HG03432 (cell line): Measurements from ENCODE around the gene KDM5B.
"Not testable (repeated sequence)": the region's sequence is repeated elsewhere in the genome, so short reads cannot be mapped to it uniquely, and the experiment has no call there.

Source experiments
- ATAC-seq: cut with Tn5 transposase; IDR thresholded peaks from one replicate; pipeline ENCODE4 v1.9.1; 2021; ENCODE audit warnings: mild to moderate bottlenecking, moderate library complexity; ENCODE audit not compliant: unreplicated experiment

KDM5B gene

GRCh38 chr1:202716654-202717053, 91.6 kb downstream of the KDM5B start:
- no peak for ATAC-seq

- ATAC-seq, result not testable (repeated sequence)
Observed at GRCh38 chr1:202714202-202714601, 94.0 kb downstream of the KDM5B start.

- no peak for ATAC-seq
Observed at GRCh38 chr1:202713110-202713509, 95.1 kb downstream of the KDM5B start.

GRCh38 chr1:202711949-202712635, 96.1 kb downstream of the KDM5B start:
- ATAC-seq, result no peak

- ATAC-seq, result no peak
Observed at GRCh38 chr1:202710070-202711045, 97.9 kb downstream of the KDM5B start, which contains the start of gene SYT2. Gene SYT2, minus strand, starts transcription at chr1:202710454. Its CDS starts 104,682 bp downstream, at chr1:202605772.

- no peak for ATAC-seq
Observed at GRCh38 chr1:202709276-202710041, 98.8 kb downstream of the KDM5B start.

GRCh38 chr1:202708456-202709275, 99.6 kb downstream of the KDM5B start:
- no peak for ATAC-seq

GRCh38 chr1:202706851-202707250, 101.4 kb downstream of the KDM5B start:
- no peak for ATAC-seq

GRCh38 chr1:202704601-202705000, 103.6 kb downstream of the KDM5B start:
- ATAC-seq, result no peak

- ATAC-seq, result no peak
Observed at GRCh38 chr1:202703191-202703590, 105.0 kb downstream of the KDM5B start.

GRCh38 chr1:202702088-202702487, 106.1 kb downstream of the KDM5B start:
- no peak for ATAC-seq

- no peak for ATAC-seq
Observed at GRCh38 chr1:202701200-202701599, 107.0 kb downstream of the KDM5B start.

- ATAC-seq, result no peak
Observed at GRCh38 chr1:202700061-202700460, 108.2 kb downstream of the KDM5B start.

- ATAC-seq, result no peak
Observed at GRCh38 chr1:202698276-202698675, 109.9 kb downstream of the KDM5B start.

- no peak for ATAC-seq
Observed at GRCh38 chr1:202697038-202697437, 111.2 kb downstream of the KDM5B start.

- no peak for ATAC-seq
Observed at GRCh38 chr1:202694314-202694713, 113.9 kb downstream of the KDM5B start.

GRCh38 chr1:202692959-202693555, 115.2 kb downstream of the KDM5B start:
- no peak for ATAC-seq

- no peak for ATAC-seq
Observed at GRCh38 chr1:202691816-202692215, 116.4 kb downstream of the KDM5B start.

GRCh38 chr1:202689493-202690342, 118.5 kb downstream of the KDM5B start:
- ATAC-seq, result no peak
